ENCODE data around the gene UCN. TPM values are rescaled to one million over a fixed set of nuclear protein-coding genes. Genes with fewer than 3 reads are reported as not detected.

UCN gene
- total RNA-seq, 1 experiment from 2014 or later, result 5.0 TPM

DNA sequence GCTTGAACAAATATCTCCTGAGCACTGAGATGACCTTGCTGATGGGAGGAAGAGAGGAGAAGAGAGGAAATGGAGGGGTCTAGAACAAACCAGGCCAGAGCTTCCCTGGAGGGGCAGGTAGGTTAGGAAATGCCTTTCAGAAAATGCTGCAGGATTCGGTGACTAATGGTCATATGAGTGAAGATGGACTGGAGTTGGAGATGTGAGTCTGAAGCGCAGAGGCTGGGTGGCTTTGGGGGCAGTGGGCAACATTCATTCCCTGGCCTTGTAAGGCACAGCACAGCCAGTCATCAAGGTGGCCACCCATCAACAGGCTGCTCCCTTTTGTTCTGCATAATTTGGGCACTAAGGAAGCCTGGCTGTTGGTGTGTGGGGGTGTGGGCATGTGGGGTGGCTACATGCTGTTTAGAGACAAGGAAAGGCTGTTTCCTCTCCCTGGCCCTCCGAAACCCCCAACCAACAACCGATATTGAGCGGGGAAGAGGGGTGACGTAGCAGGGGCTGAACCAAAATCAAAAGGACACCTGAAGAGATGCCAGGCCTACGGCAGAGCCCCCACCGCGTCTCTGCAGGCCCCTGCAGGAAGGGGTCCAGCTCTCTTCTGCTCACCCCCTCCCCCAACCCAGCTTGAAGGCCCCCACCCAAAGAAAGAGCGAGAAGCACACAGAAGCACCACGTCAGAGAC is 46.9 kb downstream of the UCN start:
- no peak for DNase-seq (ENCODE audit: low spot score)

DNA sequence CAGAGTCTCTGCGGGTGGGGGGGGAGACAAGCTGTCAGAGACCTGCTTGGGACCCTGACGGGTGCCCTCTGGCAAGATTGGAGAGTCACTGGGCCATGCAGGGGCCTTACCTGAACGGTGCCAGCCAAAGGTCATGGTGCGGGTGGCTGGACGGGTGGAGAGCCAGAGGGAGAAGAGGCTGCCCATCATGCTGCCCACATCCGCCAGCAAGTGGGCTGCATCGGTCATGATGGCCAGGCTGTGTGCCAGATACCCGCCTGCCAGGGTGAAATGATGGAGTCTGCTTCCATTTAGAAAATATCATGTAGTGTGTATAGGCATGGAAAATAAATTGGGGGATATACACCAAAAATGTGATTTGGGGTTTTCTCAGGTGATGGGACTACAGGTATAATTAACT is 50.2 kb downstream of the UCN start:
- DNase-seq (ENCODE audit: low spot score), result no peak

Other genes with a start within 250 kb of the UCN start
- 334 and 356 TPM in 2 replicates for gene OST4, start 236.8 kb downstream of the UCN start, total RNA-seq (2014; rRNA removed; shearing (Covaris generic))
- 0.10 and 0.47 TPM in 2 replicates for gene EMILIN1, start 229.8 kb downstream of the UCN start, total RNA-seq (2014; rRNA removed; shearing (Covaris generic))
- gene KHK, start 221.7 kb downstream of the UCN start, total RNA-seq (2014; rRNA removed; shearing (Covaris generic)), result 8.7 and 10.3 TPM in 2 replicates
- gene CGREF1, start 189.3 kb downstream of the UCN start, total RNA-seq (2014; rRNA removed; shearing (Covaris generic)), result 0.17 and 0.40 TPM in 2 replicates
- gene ABHD1, start 184.6 kb downstream of the UCN start, total RNA-seq (2014; rRNA removed; shearing (Covaris generic)), result 2.2 TPM in 1 of 2 replicates, not detected in the other
- 79.5 and 89.2 TPM in 2 replicates for gene PREB, start 173.8 kb downstream of the UCN start, total RNA-seq (2014; rRNA removed; shearing (Covaris generic))
- gene PRR30, start 169.0 kb downstream of the UCN start, total RNA-seq (2014; rRNA removed; shearing (Covaris generic)), result not detected in 2 replicates
- gene TCF23, start 159.4 kb downstream of the UCN start, total RNA-seq (2014; rRNA removed; shearing (Covaris generic)), result not detected in 2 replicates
- gene ATRAID, start 96.4 kb downstream of the UCN start, total RNA-seq (2014; rRNA removed; shearing (Covaris generic)), result 191 and 231 TPM in 2 replicates
- 41.8 and 67.4 TPM in 2 replicates for gene SLC5A6, start 96.2 kb downstream of the UCN start, total RNA-seq (2014; rRNA removed; shearing (Covaris generic))
- gene CAD, start 91.1 kb downstream of the UCN start, total RNA-seq (2014; rRNA removed; shearing (Covaris generic)), result 27.5 and 30.9 TPM in 2 replicates
- gene SLC30A3, start 45.4 kb downstream of the UCN start, total RNA-seq (2014; rRNA removed; shearing (Covaris generic)), result 3.2 and 6.5 TPM in 2 replicates
- gene DNAJC5G, start 33.0 kb downstream of the UCN start, total RNA-seq (2014; rRNA removed; shearing (Covaris generic)), result not detected in 2 replicates
- gene TRIM54, start 26.0 kb downstream of the UCN start, total RNA-seq (2014; rRNA removed; shearing (Covaris generic)), result 0.96 and 0.98 TPM in 2 replicates
- 91.0 and 108 TPM in 2 replicates for gene MPV17, start 14.7 kb upstream of the UCN start, total RNA-seq (2014; rRNA removed; shearing (Covaris generic))
- gene GTF3C2, start 48.3 kb upstream of the UCN start, total RNA-seq (2014; rRNA removed; shearing (Covaris generic)), result 56.4 and 67.8 TPM in 2 replicates
- gene EIF2B4, start 61.9 kb upstream of the UCN start, total RNA-seq (2014; rRNA removed; shearing (Covaris generic)), result 31.2 and 43.4 TPM in 2 replicates
- 202 and 226 TPM in 2 replicates for gene SNX17, start 62.2 kb upstream of the UCN start, total RNA-seq (2014; rRNA removed; shearing (Covaris generic))
- gene ZNF513, start 72.3 kb upstream of the UCN start, total RNA-seq (2014; rRNA removed; shearing (Covaris generic)), result 1.4 TPM in 1 of 2 replicates, not detected in the other
- gene PPM1G, start 101.1 kb upstream of the UCN start, total RNA-seq (2014; rRNA removed; shearing (Covaris generic)), result 185 and 200 TPM in 2 replicates
- 170 and 206 TPM in 2 replicates for gene NRBP1, start 120.2 kb upstream of the UCN start, total RNA-seq (2014; rRNA removed; shearing (Covaris generic))
- not detected in 2 replicates for gene KRTCAP3, start 133.9 kb upstream of the UCN start, total RNA-seq (2014; rRNA removed; shearing (Covaris generic))
- 24.3 and 39.8 TPM in 2 replicates for gene IFT172, start 181.3 kb upstream of the UCN start, total RNA-seq (2014; rRNA removed; shearing (Covaris generic))
- 8.2 and 13.4 TPM in 2 replicates for gene FNDC4, start 186.8 kb upstream of the UCN start, total RNA-seq (2014; rRNA removed; shearing (Covaris generic))
- gene GCKR, start 188.4 kb upstream of the UCN start, total RNA-seq (2014; rRNA removed; shearing (Covaris generic)), result not detected in 2 replicates